A549 (cell line): ENCODE measurements around the gene MESP1. TPM values are rescaled to one million over a fixed set of nuclear protein-coding genes. Genes with fewer than 3 reads are reported as not detected.

Source experiments
- ATAC-seq, 2 experiments: fragments of 200-7000 bp in 1 of 2; fragments of >200 bp in 1 of 2; cut with Nextera tagmentation in 1 of 2; cut with Tn5 transposase in 1 of 2; 3 replicates each; pipeline versions ENCODE4 v1.8.0 to v1.9.1; 2018 to 2020; ENCODE audit warnings: mild to moderate bottlenecking in 1 of 2, moderate library complexity in 1 of 2
- CTCF ChIA-PET: fragments of 300-600 bp; sonication (Branson Sonifier 250); formaldehyde crosslinking; extraction: SDS; loops from one replicate; lab custom pipeline; 2021; ENCODE audit warnings: antibody characterized with exemption, inconsistent platforms; lab: Yijun Ruan, JAX
- POLR2A ChIA-PET: fragments of 350-600 bp; formaldehyde crosslinking; extraction: SDS; loops from one replicate; lab custom pipeline; 2021; ENCODE audit warnings: antibody characterized with exemption, inconsistent platforms; lab: Yijun Ruan, JAX
- DNase-seq, 2 experiments: peaks; one replicate each; pipeline versions ENCODE4 v3.0.0 to v3.0.0-alpha.2; 2011 to 2016; ENCODE audit warnings: low read depth in 1 of 2, low spot score in 1 of 2
- FAIRE-seq: peaks from 2 replicates; lab custom pipeline; 2011; peaks lifted over from hg19 to GRCh38; lab: Jason Lieb, UNC
- H3K27ac ChIP-seq, 2 experiments: fragments of >200 bp; sonication (Bioruptor Twin); formaldehyde crosslinking; 3 replicates each; pipeline ENCODE4 v1.5.1; 2016 to 2017
- H3K4me1 ChIP-seq: fragments of >200 bp; sonication (Bioruptor Twin); formaldehyde crosslinking; 3 replicates; pipeline ENCODE4 v1.6.1; 2016
- H3K4me2 ChIP-seq: fragments of >200 bp; sonication (Bioruptor Twin); formaldehyde crosslinking; 3 replicates; pipeline ENCODE4 v1.6.1; 2016
- H3K4me3 ChIP-seq: fragments of >200 bp; sonication (Bioruptor Twin); formaldehyde crosslinking; 3 replicates; pipeline ENCODE4 v1.5.1; 2016
- H3K9me3 ChIP-seq: fragments of >200 bp; sonication (Bioruptor Twin); formaldehyde crosslinking; 3 replicates; pipeline ENCODE4 v1.6.1; 2016
- EHF ChIP-seq: fragments of 250-450 bp; sonication (Bioruptor Pico); IDR thresholded peaks from 2 replicates; pipeline ENCODE4 v1.5.0; 2020; ENCODE audit warnings: mild to moderate bottlenecking
- GATA3 ChIP-seq: IDR thresholded peaks from 2 replicates; pipeline ENCODE4 v1.6.1; 2012; ENCODE audit warnings: borderline replicate concordance
- HOXB5 ChIP-seq: fragments of 250-450 bp; sonication (Bioruptor Pico); IDR thresholded peaks from 2 replicates; pipeline ENCODE4 v1.5.0; 2020; ENCODE audit warnings: mild to moderate bottlenecking, moderate library complexity
- KDM5A ChIP-seq: fragments of 200-600 bp; sonication (generic); IDR thresholded peaks from 2 replicates; pipeline ENCODE4 v1.6.1; 2016; ENCODE audit warnings: antibody characterized with exemption, mild to moderate bottlenecking
- MAZ ChIP-seq: fragments of 150-350 bp; IDR thresholded peaks from 2 replicates; pipeline ENCODE4 v1.6.1; 2014; ENCODE audit warnings: antibody characterized with exemption, low read depth, low read length, borderline replicate concordance
- MYC ChIP-seq: IDR thresholded peaks from 2 replicates; pipeline ENCODE4 v1.6.1; 2012; ENCODE audit warnings: mild to moderate bottlenecking, inconsistent platforms, low read length, improper control_type of control experiment, borderline replicate concordance
- RCOR1 ChIP-seq: fragments of 150-350 bp; IDR thresholded peaks from 2 replicates; pipeline ENCODE4 v1.6.1; 2014; ENCODE audit warnings: antibody characterized with exemption, low read length, low read depth
- REST ChIP-seq: fragments of 200-600 bp; sonication (generic); IDR thresholded peaks from 2 replicates; pipeline ENCODE4 v1.6.1; 2016; ENCODE audit warnings: antibody characterized with exemption, mild to moderate bottlenecking, moderate library complexity
- RNF2 ChIP-seq: fragments of 200-600 bp; sonication (generic); IDR thresholded peaks from 2 replicates; pipeline ENCODE4 v1.6.1; 2016; ENCODE audit warnings: low read depth, mild to moderate bottlenecking, antibody characterized with exemption, moderate library complexity, borderline replicate concordance
- SMC3 ChIP-seq: fragments of >200 bp; sonication (Bioruptor Twin); formaldehyde crosslinking; IDR thresholded peaks from 3 replicates; pipeline ENCODE4 v1.6.1; 2018; ENCODE audit warnings: inconsistent platforms
- WGBS: methylation state at CpG from one replicate; pipeline ENCODE4 v1.1.6; 2017; ENCODE audit errors: missing lambda C conversion rate; 5-methylcytosine and 5-hydroxymethylcytosine counted together
- polyA plus RNA-seq, 4 experiments: library from polyadenylated mRNA; depleted of rRNA in 3 of 4; stranded (reverse); fragments of >200 nt; fragmentation: RNase III in 1 of 4; extraction: RNeasy Plus Mini Kit Qiagen cat#74134 plus additional on column Dnase treatment in 1 of 4; gene quantifications; 2 replicates in 3 of 4; 3 replicates in 1 of 4; pipeline ENCODE4 v1.2.3, GENCODE V29; 2011 to 2017
- TF ChIP-seq, protein P1 (sequence below): fragments of 250-450 bp; sonication (Bioruptor Pico); IDR thresholded peaks from 2 replicates; pipeline ENCODE4 v1.5.0; 2020; ENCODE audit warnings: low read depth, mild to moderate bottlenecking, moderate library complexity

MESP1 gene
- polyA plus RNA-seq, 2 of the 4 experiments (the other 2 are of a cell fraction): 1.2 to 2.7 TPM

DNA sequence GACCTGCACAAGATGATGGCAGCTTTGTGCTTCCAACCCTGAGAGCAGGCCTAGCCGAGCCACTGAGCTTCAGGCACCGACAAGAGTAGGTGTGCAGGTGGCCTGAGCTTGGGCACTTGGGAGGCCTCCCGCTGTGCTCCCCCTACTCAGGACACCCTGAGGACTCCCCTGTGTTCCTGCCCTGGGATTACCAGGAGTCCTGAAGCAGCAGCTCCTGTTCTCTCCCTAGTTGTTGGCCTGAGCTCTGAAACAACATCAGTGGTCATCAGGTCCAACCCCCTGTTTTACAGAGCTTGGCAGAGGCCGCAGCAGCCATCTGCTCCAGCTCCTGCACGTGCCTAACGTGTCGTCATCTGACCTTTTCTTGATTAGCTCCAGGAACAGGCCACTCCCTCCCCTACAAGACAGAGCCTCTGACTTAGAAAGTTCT lies 17.0 kb upstream of the MESP1 start:
- no peak overlapping the region for H3K4me2 ChIP-seq
- peaks cover 15% of the 10 kb centered on the region for H3K4me1 ChIP-seq
- 76% methylated on average over 5 of the region's 7 CpGs for WGBS
- no peak for TF ChIP-seq HOXB5 (CRISPR knock-in tag)
- no peak for TF ChIP-seq MAZ
- TF ChIP-seq GATA3: no peak
- TF ChIP-seq RNF2: no peak
- no peak for TF ChIP-seq EHF (CRISPR knock-in tag)
- no peak for TF ChIP-seq SMC3
- no peak for TF ChIP-seq MYC
- TF ChIP-seq, all 56 proteins: peak for 0
- POLR2A ChIA-PET: interaction anchor here (0.6 kb wide), 1 partner anchor 31 kb away, joined by 3 read pairs; no protein-coding TSS in a partner anchor
- FAIRE-seq (no peak), DNase-seq (no peak), ATAC-seq (peak in 1 of 2 experiments; percentile 17; a peak in 2 of 6 replicates)
- CTCF ChIA-PET: interaction anchor here (0.7 to 12.4 kb wide), 17 partner anchors 9 to 204 kb away, joined by 3 to 222 read pairs (median 3); partner anchors contain the start of gene MESP1
- H3K27ac ChIP-seq: peak overlapping the region in 1 of 2 experiments; percentile 42; a peak in 1 of 6 replicates
- no peaks in the 10 kb centered on the region for H3K9me3 ChIP-seq
- H3K4me3 ChIP-seq: no peak overlapping the region

DNA sequence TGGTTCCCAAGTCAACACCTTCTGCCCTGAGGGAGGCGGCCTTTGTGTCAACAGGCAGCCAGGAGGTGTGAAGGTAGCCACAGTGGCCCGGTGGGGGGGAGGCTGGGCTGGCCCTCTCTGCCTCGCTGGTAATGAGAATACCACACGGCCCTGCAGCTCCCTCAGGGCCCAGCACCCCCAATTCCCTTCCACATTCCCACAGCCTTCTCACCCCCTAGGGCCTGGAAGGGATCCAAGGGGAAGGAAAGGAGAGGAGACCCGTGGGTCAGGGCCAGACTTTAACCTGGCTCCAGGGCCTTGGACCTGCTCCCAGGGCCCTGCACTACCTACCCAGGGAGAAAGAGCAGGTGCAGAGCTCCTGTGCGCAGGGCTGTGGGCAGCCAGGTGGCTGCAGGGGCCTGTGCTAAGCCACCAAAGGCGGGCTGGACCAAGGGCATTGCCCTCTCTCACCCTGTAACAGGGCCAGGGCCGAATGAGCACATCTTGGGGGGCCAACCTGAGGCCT lies 16.4 kb upstream of the MESP1 start:
- FAIRE-seq (no peak), ATAC-seq (peak in 1 of 2 experiments; percentile 27; a peak in 3 of 6 replicates), DNase-seq (no peak)
- Histone ChIP-seq H3K9me3 (no peaks in the 10 kb centered on the region), H3K27ac (peak overlapping the region in 1 of 2 experiments; percentile 42; a peak in 2 of 6 replicates), H3K4me3 (no peak overlapping the region), H3K4me2 (no peak overlapping the region), H3K4me1 (peaks cover 8% of the 10 kb centered on the region; the same call in 2 of the 3 replicates)
- 70% methylated on average over 6 of the region's 8 CpGs for WGBS
- ChIA-PET CTCF (interaction anchor here (0.7 to 12.4 kb wide), 14 partner anchors 10 to 205 kb away, joined by 3 to 222 read pairs (median 4); partner anchors contain the start of gene MESP1), POLR2A (no interaction called here)
- no peak for TF ChIP-seq REST

- H3K9me3 ChIP-seq: no peaks in the 10 kb centered on the region
- no peak overlapping the region for H3K4me2 ChIP-seq
- DNase-seq (no peak), FAIRE-seq (no peak), ATAC-seq (peak; percentile 18 to 26; a peak in 3 of 6 replicates)
- no peak overlapping the region for H3K4me3 ChIP-seq
- H3K4me1 ChIP-seq: 0 out of 3 replicates have a peak, but pooled peaks cover 8% of the 10 kb centered on the region
- ChIA-PET CTCF (interaction anchor here (0.9 to 17.7 kb wide), 6 partner anchors 10 to 320 kb away, joined by 3 to 491 read pairs (median 60); partner anchors contain the start of gene MESP1), POLR2A (no interaction called here)
- peak overlapping the region in 1 of 2 experiments; percentile 42; a peak in 2 of 6 replicates for H3K27ac ChIP-seq
- WGBS: 88% methylated on average over 16 of the region's 16 CpGs
- TF ChIP-seq, protein P1, sequence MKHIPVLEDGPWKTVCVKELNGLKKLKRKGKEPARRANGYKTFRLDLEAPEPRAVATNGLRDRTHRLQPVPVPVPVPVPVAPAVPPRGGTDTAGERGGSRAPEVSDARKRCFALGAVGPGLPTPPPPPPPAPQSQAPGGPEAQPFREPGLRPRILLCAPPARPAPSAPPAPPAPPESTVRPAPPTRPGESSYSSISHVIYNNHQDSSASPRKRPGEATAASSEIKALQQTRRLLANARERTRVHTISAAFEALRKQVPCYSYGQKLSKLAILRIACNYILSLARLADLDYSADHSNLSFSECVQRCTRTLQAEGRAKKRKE (CRISPR knock-in tag): no peak
- no peak for TF ChIP-seq RCOR1
- TF ChIP-seq KDM5A: no peak
These were observed 15.6 kb upstream of the MESP1 start for GRCh38 chr15:89766357-89767311.
